Activated CD4-positive, alpha-beta T cell treated with anti-CD3 and anti-CD28 coated beads, Interleukin-2, amount 50 U/mL, for 48 hours (primary cell): Measurements from ENCODE around the gene CYB5D1.

ENCODE experiments used
- DNase-seq, 2 experiments: peaks; one replicate each; pipeline ENCODE4 v3.0.0-alpha.2; 2020

Gene CYB5D1

DNA sequence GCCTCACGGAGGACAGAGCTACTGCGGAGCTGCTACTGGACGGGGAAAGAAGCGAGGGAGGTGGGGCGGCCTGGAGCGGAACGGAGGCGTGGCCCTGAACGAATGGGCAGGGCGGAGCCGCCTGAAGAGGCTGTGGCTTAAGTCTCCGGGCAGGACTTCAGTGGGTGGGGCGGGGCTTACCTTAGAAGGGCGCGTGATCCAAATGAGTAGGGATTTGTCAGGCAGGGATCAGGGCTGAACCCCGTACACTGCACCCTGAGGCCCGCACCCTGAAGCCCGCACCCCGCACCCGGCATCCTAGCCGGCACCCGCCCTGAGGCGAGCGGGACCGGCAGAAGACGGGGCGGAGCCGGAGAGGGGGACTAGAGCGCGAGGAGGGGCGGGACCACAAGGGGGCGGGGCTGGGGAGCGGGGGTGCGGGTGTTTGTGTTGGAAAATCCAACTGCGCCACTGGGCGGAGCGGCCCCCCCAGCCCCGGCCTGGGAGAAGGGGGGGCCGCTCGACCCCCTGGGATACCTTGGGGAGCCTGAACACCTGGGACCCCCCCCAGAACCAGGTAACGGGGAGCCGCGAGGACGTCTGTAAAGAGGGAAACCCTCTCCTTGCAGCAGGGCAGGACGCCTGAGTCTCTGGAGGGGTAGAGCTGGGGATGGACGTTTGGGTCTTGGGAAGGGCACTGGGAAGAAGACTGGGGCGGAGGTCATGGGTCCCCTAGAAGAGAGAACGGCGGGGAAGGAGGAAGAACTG is 23.8 kb upstream of the CYB5D1 start, which contains the start of gene KDM6B:
TSS of gene KDM6B (plus strand) at position 423 of the 747 bp plus-strand sequence. CDS start 11,338 bp downstream, outside the sequence.
- peak; percentile 91 to 93 for DNase-seq

- peak; percentile 65 to 66 for DNase-seq
These were observed 23.3 kb upstream of the CYB5D1 start for GRCh38 chr17:7834542-7834956.

GRCh38 chr17:7834957-7835813 is 22.6 kb upstream of the CYB5D1 start:
- DNase-seq, result peak; percentile 90 to 94

- peak in 1 of 2 experiments; percentile 63 for DNase-seq
These were observed 21.8 kb upstream of the CYB5D1 start for GRCh38 chr17:7835814-7836595.

DNA sequence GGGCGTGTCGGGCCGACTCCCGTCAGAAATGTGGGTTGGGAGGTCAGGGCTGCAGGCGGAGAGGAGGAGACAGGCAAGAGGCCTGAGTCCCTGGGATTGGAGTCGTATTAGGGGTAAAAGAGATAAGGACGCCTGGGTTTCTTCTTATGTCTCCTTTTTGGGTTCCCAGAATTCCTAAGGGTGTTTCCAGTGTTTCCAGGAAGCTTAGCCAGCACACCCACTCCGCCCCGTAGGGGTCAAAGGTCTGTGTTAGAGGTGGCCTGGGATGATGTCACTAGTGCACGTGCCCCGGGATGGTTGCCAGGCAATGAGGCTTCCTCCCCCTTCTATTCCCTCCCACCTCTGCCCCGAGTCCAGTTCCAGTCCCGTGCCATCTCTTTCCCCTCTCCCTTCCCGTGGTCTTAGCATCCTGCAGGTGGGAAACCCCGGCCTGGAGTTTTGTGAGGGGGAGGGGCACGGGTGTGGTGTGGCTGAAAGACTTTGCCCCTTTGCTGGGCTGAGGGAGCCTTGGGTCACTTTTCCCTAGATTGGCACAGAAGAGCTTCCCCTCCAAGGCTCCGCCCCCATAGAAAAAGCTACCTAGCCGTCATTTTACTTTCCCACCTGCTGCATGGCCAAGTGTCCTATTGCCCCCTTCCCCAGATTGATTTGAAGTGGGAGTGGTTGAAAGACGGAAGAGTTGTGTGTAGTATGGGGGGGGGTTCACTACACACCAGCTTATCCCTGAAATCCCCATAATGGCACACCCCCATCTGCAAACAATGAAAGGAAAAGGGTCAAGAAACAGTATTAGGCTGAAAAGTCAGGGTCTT is 21.0 kb upstream of the CYB5D1 start:
- peak; percentile 74 to 82 for DNase-seq

GRCh38 chr17:7837408-7838088 is 20.3 kb upstream of the CYB5D1 start:
- DNase-seq, result no peak

DNA sequence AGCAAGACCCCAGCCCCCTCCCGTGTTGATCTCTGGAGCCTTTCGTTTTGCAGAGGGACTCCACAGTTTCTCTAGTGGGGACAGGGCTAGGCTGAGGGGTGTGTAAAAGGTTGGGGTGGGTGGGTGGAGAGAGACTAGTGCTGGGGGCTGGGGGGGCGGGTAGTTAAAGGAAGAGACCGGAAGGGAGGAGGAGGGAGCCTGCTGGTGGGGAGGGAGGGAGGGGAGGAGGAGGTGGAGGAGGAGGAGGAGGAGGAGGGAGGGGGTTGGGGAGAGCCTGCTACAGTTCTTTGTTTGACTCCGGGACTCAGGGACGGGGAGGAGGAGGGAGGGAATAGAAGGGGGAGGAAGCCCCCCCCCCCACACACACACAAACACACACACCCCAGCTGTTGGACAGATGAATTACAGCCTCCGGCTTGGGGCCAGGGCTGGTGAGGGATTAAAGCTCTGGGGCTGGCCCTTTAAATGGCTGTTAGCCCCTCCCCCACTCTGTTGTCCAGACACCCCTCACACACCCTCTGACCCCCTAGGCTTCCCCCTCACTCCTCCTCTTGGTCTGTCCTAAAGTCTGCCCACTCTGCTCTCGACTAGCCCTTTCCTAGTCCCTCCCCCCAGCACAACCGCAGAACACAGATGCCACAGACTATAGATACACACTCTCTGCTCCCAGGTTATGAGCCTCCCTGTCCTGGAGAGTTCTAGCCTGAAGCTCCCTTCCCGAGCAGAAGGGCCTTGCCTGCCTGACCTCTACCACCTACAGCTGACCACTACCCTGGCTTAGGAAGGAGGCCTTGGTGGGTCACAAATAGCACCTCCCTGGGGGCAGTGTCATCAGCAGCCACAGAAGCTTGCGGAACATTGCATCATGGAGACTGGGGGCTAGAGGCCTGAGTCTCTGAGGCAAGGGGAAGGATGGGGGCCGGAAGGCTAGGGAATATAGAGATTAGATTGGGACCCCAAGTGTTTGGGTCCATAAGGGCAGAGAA is 19.4 kb upstream of the CYB5D1 start:
- no peak for DNase-seq

DNA sequence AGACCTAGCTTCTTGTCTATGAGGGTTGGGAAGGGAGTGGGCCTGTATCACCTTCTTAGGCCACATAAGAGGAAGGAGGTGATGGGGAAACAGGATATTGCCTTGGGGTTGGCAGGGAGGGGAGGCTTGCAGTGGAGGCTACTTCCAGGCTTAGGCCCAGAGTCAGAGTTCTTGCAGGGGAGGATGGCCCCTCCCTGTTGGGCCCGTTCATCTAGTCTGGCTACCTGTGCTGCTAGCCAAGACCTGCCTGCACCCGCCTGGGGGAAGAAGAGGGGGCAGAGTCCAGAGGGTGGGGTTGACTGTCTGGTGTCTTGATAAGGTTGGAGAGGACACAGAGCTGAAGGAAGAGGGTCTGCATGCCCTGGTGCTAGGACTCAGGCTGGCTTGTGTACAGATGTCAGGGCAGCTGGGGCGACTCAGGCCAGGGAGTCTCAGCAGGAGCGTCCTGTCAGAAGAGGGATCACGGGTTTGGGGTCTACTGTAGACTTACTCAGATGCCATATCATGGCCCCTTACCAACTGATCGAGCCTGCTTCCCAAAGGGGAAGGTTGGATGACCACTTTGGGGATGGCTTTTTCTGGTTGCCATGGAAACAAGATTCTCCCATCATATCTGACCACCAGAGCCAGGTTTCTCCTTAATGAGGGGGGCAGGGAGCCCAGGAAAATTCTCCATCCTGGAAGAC is 18.5 kb upstream of the CYB5D1 start:
- no peak for DNase-seq

GRCh38 chr17:7839876-7840261 is 17.9 kb upstream of the CYB5D1 start:
- no peak for DNase-seq

DNA sequence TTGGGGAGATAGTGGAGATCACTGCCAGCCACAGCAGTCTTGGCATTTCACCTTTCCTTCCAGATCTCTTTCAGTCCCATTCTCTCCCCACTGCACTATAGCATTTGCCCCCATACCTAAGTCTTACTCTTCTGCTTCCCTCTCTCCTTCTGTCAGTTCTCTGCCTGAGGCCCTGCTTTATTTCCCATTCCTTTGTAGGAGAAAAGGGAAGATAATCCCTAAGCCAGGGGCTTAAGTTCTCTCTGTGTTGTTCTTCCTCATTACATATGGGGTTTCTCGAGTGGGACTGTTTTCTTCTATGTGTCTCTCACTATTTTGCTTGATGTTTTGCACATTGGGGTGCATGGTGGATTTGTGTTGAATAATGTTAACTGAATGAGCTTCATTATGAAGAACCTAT is 17.4 kb upstream of the CYB5D1 start:
- DNase-seq, result no peak

- no peak for DNase-seq
These were observed 16.9 kb upstream of the CYB5D1 start for GRCh38 chr17:7840875-7841274.

- peak; percentile 91 to 93 for DNase-seq
These were observed 16.3 kb upstream of the CYB5D1 start for GRCh38 chr17:7841396-7841914.

GRCh38 chr17:7841915-7842379 is 15.9 kb upstream of the CYB5D1 start:
- peak; percentile 86 to 89 for DNase-seq

GRCh38 chr17:7842380-7843256 is 15.2 kb upstream of the CYB5D1 start:
- DNase-seq, result peak; percentile 96 to 97

DNA sequence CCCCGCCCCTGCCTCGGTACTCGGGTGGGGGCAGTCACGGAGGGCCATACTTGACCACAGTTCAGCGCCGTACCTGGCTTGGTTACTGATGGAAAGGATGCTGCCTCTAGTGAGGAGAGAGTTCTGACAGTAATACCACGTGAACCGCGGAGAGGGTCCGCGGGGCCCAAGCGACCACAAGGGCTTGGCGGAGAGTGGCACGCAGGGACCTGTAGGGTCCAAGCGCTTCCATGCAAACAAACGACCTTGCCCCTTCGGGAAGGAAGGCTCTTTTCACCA is 14.6 kb upstream of the CYB5D1 start:
- DNase-seq, result no peak

DNA sequence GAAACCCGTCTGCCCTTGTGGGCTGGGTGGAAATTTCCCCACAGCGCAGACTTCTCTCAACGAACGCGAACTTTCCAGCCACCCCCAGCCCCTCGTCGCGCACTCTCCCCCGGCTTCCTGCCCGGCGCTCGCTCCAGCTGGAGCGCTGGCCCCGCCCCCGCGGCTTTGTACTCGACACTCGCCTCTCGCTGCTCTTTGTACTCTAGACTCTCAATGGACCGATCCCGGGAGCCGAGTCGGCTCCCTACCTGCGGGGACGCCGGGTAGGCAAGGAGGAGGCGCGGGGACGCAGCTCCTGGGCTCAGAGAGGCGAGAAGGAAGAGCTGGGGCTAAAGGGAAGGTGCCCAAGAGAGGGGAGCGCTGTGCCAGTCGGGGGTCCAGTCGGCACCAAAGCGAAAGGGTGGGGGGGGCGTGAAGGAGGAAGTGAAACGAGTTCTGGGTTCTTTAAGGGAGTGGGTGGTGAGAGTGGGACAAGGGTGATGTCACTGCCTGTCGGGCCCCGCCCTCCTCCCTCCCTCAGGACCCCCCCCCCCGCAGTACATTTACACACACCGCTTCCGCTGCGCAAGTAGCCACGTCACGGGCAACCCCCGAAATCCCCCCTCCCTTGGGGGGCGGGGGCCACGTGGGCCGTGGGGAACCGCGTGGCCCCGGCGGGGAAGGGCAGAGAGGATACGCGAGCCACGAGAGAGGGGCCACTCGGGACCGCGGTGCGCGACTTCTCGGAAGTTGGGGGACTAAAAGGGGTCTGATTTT is 14.1 kb upstream of the CYB5D1 start:
- peak; percentile 87 to 91 for DNase-seq

DNA sequence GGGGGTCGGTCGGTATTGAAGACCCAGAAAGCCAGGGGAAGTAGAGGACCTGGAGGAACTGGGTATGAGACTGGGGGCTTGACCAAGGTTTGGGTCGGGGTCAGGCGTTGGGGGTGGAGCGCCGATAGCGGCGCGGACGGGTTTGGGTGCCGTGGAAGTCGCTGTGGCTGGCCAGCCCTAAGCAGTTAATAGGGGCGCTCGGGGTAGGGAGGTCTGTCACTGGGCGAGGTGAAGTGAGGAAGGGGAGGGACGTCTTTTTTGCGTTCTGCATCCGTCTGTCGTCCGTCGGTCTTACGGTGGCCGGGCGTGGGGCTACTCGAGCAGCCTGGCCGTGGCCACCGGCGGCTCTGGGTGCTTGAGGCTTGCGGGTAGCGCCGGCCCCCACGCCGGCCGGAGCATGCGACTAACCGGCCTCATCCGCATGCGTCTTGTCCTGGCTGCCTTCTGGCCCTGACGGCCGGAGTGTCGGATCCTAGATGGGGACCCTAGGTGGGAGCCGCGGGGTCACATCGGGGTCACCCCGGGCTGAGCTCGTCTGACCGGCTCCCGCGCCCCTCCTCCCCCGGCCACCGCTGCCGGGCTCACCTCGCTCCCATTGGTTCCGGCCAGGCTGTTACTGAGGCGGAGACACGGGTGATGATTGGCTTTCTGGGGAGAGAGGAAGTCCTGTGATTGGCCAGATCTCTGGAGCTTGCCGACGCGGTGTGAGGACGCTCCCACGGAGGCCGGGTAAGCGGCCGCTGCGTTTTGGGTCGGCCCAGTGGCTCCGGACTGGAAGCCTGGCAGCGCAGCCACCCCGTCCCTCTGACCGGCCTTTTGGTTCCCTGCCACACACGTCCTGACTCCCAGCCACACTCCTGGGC is 13.3 kb upstream of the CYB5D1 start:
- peak; percentile 84 to 88 for DNase-seq
